Caki2 (cell line): ENCODE results near the gene SLC25A17. TPM values are rescaled to one million over a fixed set of nuclear protein-coding genes. Genes with fewer than 3 reads are reported as not detected.
"Not testable (repeated sequence)": the region's sequence is repeated elsewhere in the genome, so short reads cannot be mapped to it uniquely, and the experiment has no call there.

Source experiments
- DNase-seq: peaks from one replicate; pipeline ENCODE4 v3.0.0-alpha.2; 2015; ENCODE audit warnings: low read depth
- in situ Hi-C: cut with HindIII; loops from 2 replicates; pipeline ENCODE4 v1.10.0; 2016; ENCODE audit warnings: low sequenced_read_pairs, low pct_unique_long_range_greater_than_20kb, mixed read lengths
- total RNA-seq: library from RNA; depleted of rRNA; stranded (reverse); fragments of >200 nt; shearing (Covaris generic); gene quantifications from 2 replicates; pipeline ENCODE4 v1.2.3, GENCODE V29; 2014; ENCODE audit warnings: low replicate concordance

Gene SLC25A17
- total RNA-seq, 1 experiment from 2014 or later = 52.5 TPM

DNA sequence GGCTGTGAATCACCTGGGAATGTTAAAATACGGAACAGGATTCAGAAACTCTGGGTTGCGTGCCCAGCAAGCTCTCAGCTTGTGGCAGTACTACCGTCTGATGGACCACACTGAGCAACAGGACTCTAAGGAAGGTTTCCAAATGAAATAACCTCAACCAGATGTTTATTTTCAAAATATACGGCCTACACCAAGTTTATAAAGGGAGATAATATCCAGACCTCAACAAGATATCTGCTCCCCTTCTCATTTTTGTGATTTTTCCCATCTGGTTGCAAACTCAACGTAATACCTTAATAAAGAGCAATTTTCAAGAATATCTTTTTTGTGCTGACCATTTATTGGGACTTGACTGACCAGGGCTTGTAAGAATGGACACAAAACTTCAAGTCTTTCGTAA is 49.4 kb downstream of the SLC25A17 start:
- DNase-seq = no peak
- in situ Hi-C loops = no loop called here

DNA sequence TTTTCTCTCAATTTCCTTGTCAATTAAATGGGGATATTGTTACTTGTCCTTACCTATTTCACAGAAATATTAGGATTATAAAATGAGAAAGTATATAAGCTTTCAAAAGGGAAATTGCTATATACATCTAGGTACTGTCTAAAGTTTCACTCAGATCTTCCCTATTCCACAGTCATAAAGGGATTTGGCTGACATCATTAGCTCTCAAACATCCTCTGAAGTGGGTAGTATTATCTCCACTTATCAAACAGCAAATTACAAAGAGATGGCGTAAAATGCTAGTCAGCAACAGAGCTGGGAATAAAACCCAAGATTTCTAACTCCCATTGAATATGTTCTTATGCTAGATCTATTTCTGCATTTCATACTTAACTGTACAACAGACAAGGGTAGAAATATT is 50.9 kb downstream of the SLC25A17 start:
- in situ Hi-C loops = no loop called here
- no peak for DNase-seq

- in situ Hi-C loops = no loop called here
- peak; percentile 18 for DNase-seq
These were observed 52.2 kb downstream of the SLC25A17 start for GRCh38 chr22:40766956-40767355.

GRCh38 chr22:40764763-40765441 is 54.2 kb downstream of the SLC25A17 start:
- in situ Hi-C loops = no loop called here
- DNase-seq = no peak

GRCh38 chr22:40759294-40759840 is 59.8 kb downstream of the SLC25A17 start:
- in situ Hi-C loops = no loop called here
- DNase-seq = no peak

DNA sequence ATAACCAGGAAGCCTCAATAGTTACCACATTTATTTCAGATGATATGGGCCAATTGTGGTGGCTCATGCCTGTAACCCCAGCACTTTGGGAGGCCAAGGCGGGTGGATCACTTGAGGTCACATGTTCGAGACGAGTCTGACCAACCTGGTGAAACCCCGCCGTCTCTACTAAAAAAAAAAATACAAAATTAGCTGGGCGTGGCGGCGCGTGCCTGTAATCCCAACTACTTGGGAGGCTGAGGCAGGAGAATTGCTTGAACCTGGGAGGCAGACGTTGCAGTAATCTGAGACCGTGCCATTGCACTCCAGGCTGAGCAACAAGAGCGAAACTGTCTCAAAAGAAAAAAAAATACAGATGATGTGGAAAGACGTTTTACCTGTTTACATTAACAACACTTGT is 60.3 kb downstream of the SLC25A17 start:
- in situ Hi-C loops, DNase-seq: not testable (repeated sequence)

- no peak for DNase-seq
- in situ Hi-C loops = no loop called here
These were observed 60.8 kb downstream of the SLC25A17 start for GRCh38 chr22:40758390-40758789.

- in situ Hi-C loops = no loop called here
- no peak for DNase-seq
These were observed 62.1 kb downstream of the SLC25A17 start for GRCh38 chr22:40757071-40757470.

GRCh38 chr22:40753114-40753513 is 66.0 kb downstream of the SLC25A17 start:
- DNase-seq = no peak
- in situ Hi-C loops = no loop called here

GRCh38 chr22:40751250-40751649 is 67.9 kb downstream of the SLC25A17 start:
- no peak for DNase-seq
- in situ Hi-C loops = no loop called here

GRCh38 chr22:40749829-40750228 is 69.3 kb downstream of the SLC25A17 start:
- in situ Hi-C loops = no loop called here
- DNase-seq = no peak

GRCh38 chr22:40748388-40749355 is 70.5 kb downstream of the SLC25A17 start:
- in situ Hi-C loops = no loop called here
- DNase-seq = peak; percentile 68

- in situ Hi-C loops = no loop called here
- peak; percentile 51 for DNase-seq
These were observed 71.8 kb downstream of the SLC25A17 start for GRCh38 chr22:40747361-40747760.

- in situ Hi-C loops = no loop called here
- DNase-seq = no peak
These were observed 72.5 kb downstream of the SLC25A17 start for GRCh38 chr22:40746428-40747220.

GRCh38 chr22:40743768-40744167 is 75.4 kb downstream of the SLC25A17 start:
- in situ Hi-C loops = no loop called here
- no peak for DNase-seq

- no peak for DNase-seq
- in situ Hi-C loops = no loop called here
These were observed 78.0 kb downstream of the SLC25A17 start for GRCh38 chr22:40741116-40741515.

- in situ Hi-C loops = no loop called here
- DNase-seq = no peak
These were observed 79.4 kb downstream of the SLC25A17 start for GRCh38 chr22:40739721-40740120.

- DNase-seq = no peak
- in situ Hi-C loops = no loop called here
These were observed 85.2 kb downstream of the SLC25A17 start for GRCh38 chr22:40733919-40734318.

GRCh38 chr22:40732999-40733292 is 86.2 kb downstream of the SLC25A17 start:
- in situ Hi-C loops = no loop called here
- DNase-seq = no peak
